Stomach (tissue), 4 donors: Measurements from ENCODE around the gene PRODH2.

Source experiments
- CTCF ChIP-seq, 7 experiments: fragments of 450-650 bp in 4 of 7; fragments of 200-600 bp in 3 of 7; sonication (generic) in 3 of 7; IDR thresholded peaks; one replicate each; pipeline ENCODE4 v1.5.1; 2016 to 2019; ENCODE audit warnings: antibody characterized with exemption in 7 of 7, control low read depth in 2 of 7, mild to moderate bottlenecking in 1 of 7
- POLR2A ChIP-seq, 4 donors: fragments of 450-650 bp; IDR thresholded peaks; one replicate each; pipeline ENCODE4 v1.6.1; 2016; ENCODE audit warnings: antibody characterized with exemption in 4 of 4, control low read depth in 2 of 4, mild to moderate bottlenecking in 1 of 4, moderate library complexity in 1 of 4
- POLR2AphosphoS5 ChIP-seq, 3 donors: sonication (generic); formaldehyde crosslinking; IDR thresholded peaks; one replicate each; pipeline ENCODE4 v1.6.1; 2016; ENCODE audit warnings: antibody characterized with exemption in 3 of 3

- no peak for TF ChIP-seq CTCF (IDR thresholded peaks at IDR 0.05)
- no peak for TF ChIP-seq POLR2A (IDR thresholded peaks at IDR 0.05)
- no peak for TF ChIP-seq POLR2AphosphoS5 (IDR thresholded peaks at IDR 0.05)
These were observed 11.5 kb upstream of the PRODH2 start for GRCh38 chr19:35824150-35824549.
